OCI-LY1 (cell line): ENCODE results near the gene GHRL.

ENCODE experiments used
- H2AFZ ChIP-seq: fragments of 200-600 bp; sonication (generic), shearing (Covaris generic); 2 replicates; pipeline ENCODE4 v1.6.0; 2014; ENCODE audit warnings: antibody characterized with exemption, mild to moderate bottlenecking, low read length
- H3F3A ChIP-seq: fragments of 200-600 bp; sonication (generic), shearing (Covaris generic); 2 replicates; pipeline ENCODE4 v1.6.0; 2014; ENCODE audit warnings: mild to moderate bottlenecking, antibody characterized with exemption, low read length, moderate library complexity; ENCODE audit not compliant: insufficient read depth
- H3K27ac ChIP-seq: fragments of 200-600 bp; sonication (generic); 2 replicates; pipeline ENCODE4 v1.5.1; 2014; ENCODE audit warnings: low read length, mixed run types, mild to moderate bottlenecking, low read depth; ENCODE audit not compliant: poor library complexity, severe bottlenecking
- H3K27me3 ChIP-seq: fragments of 200-600 bp; sonication (generic); 2 replicates; pipeline ENCODE4 v1.6.0; 2014; ENCODE audit warnings: antibody characterized with exemption, mild to moderate bottlenecking, low read length, moderate library complexity; ENCODE audit not compliant: insufficient read depth
- H3K36me3 ChIP-seq: fragments of 200-600 bp; sonication (generic); 2 replicates; pipeline ENCODE4 v1.6.1; 2014; ENCODE audit warnings: mild to moderate bottlenecking, antibody characterized with exemption, low read length, moderate library complexity, mixed read lengths; ENCODE audit not compliant: insufficient read depth
- H3K4me1 ChIP-seq: fragments of 200-600 bp; sonication (generic); 2 replicates; pipeline ENCODE4 v1.5.1; 2014; ENCODE audit warnings: mild to moderate bottlenecking, low read length, moderate library complexity; ENCODE audit not compliant: insufficient read depth, severe bottlenecking
- H3K4me2 ChIP-seq: fragments of 200-600 bp; sonication (generic), shearing (Covaris generic); 2 replicates; pipeline ENCODE4 v1.6.1; 2014; ENCODE audit warnings: low read length
- H3K4me3 ChIP-seq: fragments of 200-600 bp; sonication (generic); 2 replicates; pipeline ENCODE4 v1.5.1; 2014; ENCODE audit warnings: low read length, low read depth, mild to moderate bottlenecking, mixed read lengths; ENCODE audit not compliant: poor library complexity, severe bottlenecking
- H3K79me2 ChIP-seq: fragments of 200-600 bp; shearing (Covaris generic); 2 replicates; pipeline ENCODE4 v1.6.1; 2016; ENCODE audit warnings: mixed run types, low read length, mixed read lengths; ENCODE audit not compliant: insufficient read depth
- H3K9ac ChIP-seq: fragments of 200-600 bp; sonication (generic), shearing (Covaris generic); 2 replicates; pipeline ENCODE4 v1.6.1; 2014; ENCODE audit warnings: mild to moderate bottlenecking, low read length, mixed read lengths
- H3K9me2 ChIP-seq: fragments of 200-600 bp; sonication (generic), shearing (Covaris generic); 2 replicates; pipeline ENCODE4 v1.6.1; 2014; ENCODE audit warnings: low read depth, mild to moderate bottlenecking, low read length, mixed read lengths
- H3K9me3 ChIP-seq: fragments of 200-600 bp; shearing (Covaris generic); 2 replicates; pipeline ENCODE4 v1.6.1; 2014; ENCODE audit warnings: low read length, mixed read lengths
- H4K20me1 ChIP-seq: fragments of 200-600 bp; sonication (generic), shearing (Covaris generic); 2 replicates; pipeline ENCODE4 v1.6.0; 2016; ENCODE audit warnings: mild to moderate bottlenecking, low read length; ENCODE audit not compliant: insufficient read depth
- CTCF ChIP-seq: fragments of 200-600 bp; sonication (generic), shearing (Covaris generic); IDR thresholded peaks from 2 replicates; pipeline ENCODE4 v1.5.1; 2017; ENCODE audit warnings: mild to moderate bottlenecking, antibody characterized with exemption, low read length, moderate library complexity, mixed read lengths
- EZH2 ChIP-seq: fragments of 200-600 bp; sonication (generic), shearing (Covaris generic); IDR thresholded peaks from 2 replicates; pipeline ENCODE4 v1.8.0; 2017; ENCODE audit warnings: borderline replicate concordance, mixed run types, mild to moderate bottlenecking, antibody characterized with exemption, low read length, moderate library complexity, mixed read lengths

The GHRL gene

GRCh38 chr3:10305331-10305902 is 12.7 kb upstream of the GHRL start:
- H3K4me3 ChIP-seq, result no peak overlapping the region
- TF ChIP-seq EZH2 (no peak), CTCF (no peak)
- no peaks in the 10 kb centered on the region for H3K79me2 ChIP-seq
- no peaks in the 10 kb centered on the region for H3K27me3 ChIP-seq
- no peak overlapping the region for H3K9ac ChIP-seq
- H2AFZ ChIP-seq, result no peak overlapping the region
- no peaks in the 10 kb centered on the region for H4K20me1 ChIP-seq
- no peaks in the 10 kb centered on the region; the same call in 1 of the 2 replicates for H3F3A ChIP-seq
- no peaks in the 10 kb centered on the region for H3K9me2 ChIP-seq
- H3K4me1 ChIP-seq, result no peaks in the 10 kb centered on the region
- H3K9me3 ChIP-seq, result no peaks in the 10 kb centered on the region
- peaks cover 92% of the 10 kb centered on the region for H3K36me3 ChIP-seq
- no peak overlapping the region for H3K27ac ChIP-seq
- no peak overlapping the region for H3K4me2 ChIP-seq

- peaks cover 93% of the 10 kb centered on the region for H3K36me3 ChIP-seq
- no peaks in the 10 kb centered on the region for H3K9me2 ChIP-seq
- no peak overlapping the region for H2AFZ ChIP-seq
- H3F3A ChIP-seq, result no peaks in the 10 kb centered on the region; the same call in 1 of the 2 replicates
- TF ChIP-seq EZH2, result no peak
- no peak for TF ChIP-seq CTCF
- H3K79me2 ChIP-seq, result no peaks in the 10 kb centered on the region
- no peak overlapping the region for H3K9ac ChIP-seq
- no peak overlapping the region for H3K4me3 ChIP-seq
- H3K27me3 ChIP-seq, result no peaks in the 10 kb centered on the region
- no peak overlapping the region for H3K27ac ChIP-seq
- H3K4me1 ChIP-seq, result no peaks in the 10 kb centered on the region
- no peak overlapping the region for H3K4me2 ChIP-seq
- H4K20me1 ChIP-seq, result no peaks in the 10 kb centered on the region
- no peaks in the 10 kb centered on the region for H3K9me3 ChIP-seq
Measured at GRCh38 chr3:10304905-10305304, 12.2 kb upstream of the GHRL start.

GRCh38 chr3:10303785-10304184 is 11.0 kb upstream of the GHRL start:
- H3K9ac ChIP-seq, result no peak overlapping the region
- peaks cover 9% of the 10 kb centered on the region for H3K4me1 ChIP-seq
- TF ChIP-seq CTCF, result no peak
- no peak for TF ChIP-seq EZH2
- H3K27me3 ChIP-seq, result no peaks in the 10 kb centered on the region
- peaks cover 93% of the 10 kb centered on the region for H3K36me3 ChIP-seq
- no peak overlapping the region for H3K4me3 ChIP-seq
- H3K9me3 ChIP-seq, result no peaks in the 10 kb centered on the region
- H3K9me2 ChIP-seq, result no peaks in the 10 kb centered on the region
- no peaks in the 10 kb centered on the region for H4K20me1 ChIP-seq
- H3K27ac ChIP-seq, result no peak overlapping the region
- no peaks in the 10 kb centered on the region for H3K79me2 ChIP-seq
- H3K4me2 ChIP-seq, result no peak overlapping the region
- no peak overlapping the region for H2AFZ ChIP-seq
- no peaks in the 10 kb centered on the region; the same call in 1 of the 2 replicates for H3F3A ChIP-seq
